ENCODE results near the gene GPR158. TPM values are rescaled to one million over a fixed set of nuclear protein-coding genes. Genes with fewer than 3 reads are reported as not detected.

The GPR158 gene
- total RNA-seq, 1 experiment from 2014 or later = 2.9 TPM

DNA sequence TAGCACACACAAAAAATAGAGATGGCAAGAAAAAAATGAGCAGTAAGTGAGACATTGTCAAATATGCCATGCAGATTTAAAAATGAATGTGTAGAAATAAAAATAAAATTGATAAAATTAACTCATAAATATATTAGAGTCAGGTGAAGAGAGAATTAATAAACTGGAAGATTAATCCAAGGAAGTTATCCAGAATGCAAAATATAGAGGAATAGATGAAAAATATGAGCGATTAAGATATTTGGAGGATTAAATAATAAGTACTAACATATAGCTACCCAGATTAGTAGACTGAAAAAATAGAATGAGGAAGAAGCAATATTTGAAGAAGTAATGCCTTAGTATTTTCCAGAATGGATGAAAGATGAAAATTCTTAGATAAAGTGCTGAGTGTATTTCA lies 103.4 kb downstream of the GPR158 start (continued):
- TF ChIP-seq TCF7L2 (IDR thresholded peaks at IDR 0.05; ENCODE audit: borderline replicate concordance, extremely low read depth, insufficient read depth, insufficient read length) (no peak), YY1 (IDR thresholded peaks at IDR 0.05; ENCODE audit: extremely low read depth, insufficient replicate concordance, low read depth, low read length) (no peak), SRF (IDR thresholded peaks at IDR 0.05; ENCODE audit: low read depth) (no peak), RAD21 (IDR thresholded peaks at IDR 0.05; ENCODE audit: low read depth) (no peak), ZNF274 (IDR thresholded peaks at IDR 0.05; ENCODE audit: low read depth, low read length) (no peak), POLR2AphosphoS5 (IDR thresholded peaks at IDR 0.05; ENCODE audit: low read depth, low read length) (no peak)

DNA sequence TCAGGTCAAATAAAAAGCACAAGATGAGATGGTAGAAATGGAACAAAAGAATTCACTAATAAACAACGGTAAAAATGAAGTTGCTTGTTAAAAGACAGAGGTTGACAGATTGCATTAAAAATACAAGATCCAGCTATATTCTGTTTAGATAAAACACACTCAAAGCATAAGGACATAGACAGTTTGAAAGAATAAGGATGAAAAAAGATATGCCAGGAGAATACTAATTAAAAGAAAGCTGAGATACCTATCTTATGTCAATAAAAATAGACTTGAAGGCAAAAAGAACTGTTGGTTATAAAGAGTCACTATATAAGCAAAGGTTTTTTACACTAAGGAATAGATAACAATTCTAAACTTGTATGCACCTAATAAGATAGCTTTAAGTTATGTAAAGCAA lies 105.3 kb downstream of the GPR158 start:
- ATAC-seq (no peak), DNase-seq (ENCODE audit: low read depth, low spot score) (no peak)
- H3K36me3 ChIP-seq (ENCODE audit: control insufficient read depth in 1 of 2, insufficient read depth in 2 of 2, low read length in 2 of 2) = no peaks in the 10 kb centered on the region
- TF ChIP-seq JUND (IDR thresholded peaks at IDR 0.05) (no peak), SRF (IDR thresholded peaks at IDR 0.05; ENCODE audit: low read depth) (no peak), CEBPB (IDR thresholded peaks at IDR 0.05; ENCODE audit: low read depth) (no peak), TCF7L2 (IDR thresholded peaks at IDR 0.05; ENCODE audit: borderline replicate concordance, extremely low read depth, insufficient read depth, insufficient read length) (no peak), SP1 (IDR thresholded peaks at IDR 0.05; ENCODE audit: low read depth) (no peak), CBX3 (IDR thresholded peaks at IDR 0.05; ENCODE audit: low read depth) (no peak), YY1 (IDR thresholded peaks at IDR 0.05; ENCODE audit: extremely low read depth, insufficient replicate concordance, low read depth, low read length) (no peak), POLR2AphosphoS5 (IDR thresholded peaks at IDR 0.05; ENCODE audit: low read depth, low read length) (no peak), ZNF274 (IDR thresholded peaks at IDR 0.05; ENCODE audit: low read depth, low read length) (no peak), FOSL1 (IDR thresholded peaks at IDR 0.05; ENCODE audit: low read depth) (no peak), EGR1 (IDR thresholded peaks at IDR 0.05; ENCODE audit: low read depth) (no peak), REST (IDR thresholded peaks at IDR 0.05; ENCODE audit: low read depth) (no peak), POLR2A (IDR thresholded peaks at IDR 0.05; ENCODE audit: borderline replicate concordance, extremely low read depth, insufficient read depth, insufficient read length) (no peak)
- TF ChIP-seq, protein P1, sequence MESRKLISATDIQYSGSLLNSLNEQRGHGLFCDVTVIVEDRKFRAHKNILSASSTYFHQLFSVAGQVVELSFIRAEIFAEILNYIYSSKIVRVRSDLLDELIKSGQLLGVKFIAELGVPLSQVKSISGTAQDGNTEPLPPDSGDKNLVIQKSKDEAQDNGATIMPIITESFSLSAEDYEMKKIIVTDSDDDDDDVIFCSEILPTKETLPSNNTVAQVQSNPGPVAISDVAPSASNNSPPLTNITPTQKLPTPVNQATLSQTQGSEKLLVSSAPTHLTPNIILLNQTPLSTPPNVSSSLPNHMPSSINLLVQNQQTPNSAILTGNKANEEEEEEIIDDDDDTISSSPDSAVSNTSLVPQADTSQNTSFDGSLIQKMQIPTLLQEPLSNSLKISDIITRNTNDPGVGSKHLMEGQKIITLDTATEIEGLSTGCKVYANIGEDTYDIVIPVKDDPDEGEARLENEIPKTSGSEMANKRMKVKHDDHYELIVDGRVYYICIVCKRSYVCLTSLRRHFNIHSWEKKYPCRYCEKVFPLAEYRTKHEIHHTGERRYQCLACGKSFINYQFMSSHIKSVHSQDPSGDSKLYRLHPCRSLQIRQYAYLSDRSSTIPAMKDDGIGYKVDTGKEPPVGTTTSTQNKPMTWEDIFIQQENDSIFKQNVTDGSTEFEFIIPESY (IDR thresholded peaks at IDR 0.05; ENCODE audit: extremely low read depth, insufficient replicate concordance, low read length) = no peak
- ChIA-PET POLR2A (no interaction called here), RAD21 (ENCODE audit: low non-redundant PET in 1 of 2, low total read pairs in 2 of 2, uncharacterized antibody in 2 of 2, unreplicated experiment in 2 of 2) (no interaction called here), CTCF (no interaction called here)
- H3K9ac ChIP-seq (ENCODE audit: low read length) = no peak overlapping the region
- H3K9me2 ChIP-seq (ENCODE audit: insufficient read depth) = no peaks in the 10 kb centered on the region
- H3K79me2 ChIP-seq (ENCODE audit: insufficient read depth, low read length) = no peaks in the 10 kb centered on the region
- H3K27ac ChIP-seq (ENCODE audit: low read depth, low read length) = no peak overlapping the region
- no TSS peak for BruUV-seq (replicated peaks)
- peaks cover under 1 to 3% of the 10 kb centered on the region in 2 experiments; a peak in 2 of 4 replicates for H3K9me3 ChIP-seq (ENCODE audit: control insufficient read depth in 1 of 2, insufficient read depth in 1 of 2, low read depth in 1 of 2, low read length in 2 of 2)
- H2AFZ ChIP-seq (ENCODE audit: low read depth, low read length, poor library complexity, severe bottlenecking) = no peak overlapping the region
- no peaks in the 10 kb centered on the region for H3K4me1 ChIP-seq (ENCODE audit: control insufficient read depth in 1 of 2, insufficient read depth in 2 of 2, low read length in 2 of 2)
- no peak overlapping the region for H3K4me2 ChIP-seq (ENCODE audit: low read length)
- H3K4me3 ChIP-seq (replicated peaks in 1 of 2; ENCODE audit: low read depth in 1 of 2, low read length in 2 of 2) = no peak overlapping the region
- no peaks in the 10 kb centered on the region for H4K20me1 ChIP-seq (ENCODE audit: insufficient read depth)
- H3K27me3 ChIP-seq (ENCODE audit: insufficient read depth, low read length) = no peaks in the 10 kb centered on the region
- intact Hi-C loops (cut with micrococcal nuclease) = no loop called here
